ENCODE data around the gene POLR3C. TPM values are rescaled to one million over a fixed set of nuclear protein-coding genes. Genes with fewer than 3 reads are reported as not detected.

The POLR3C gene, protein sequence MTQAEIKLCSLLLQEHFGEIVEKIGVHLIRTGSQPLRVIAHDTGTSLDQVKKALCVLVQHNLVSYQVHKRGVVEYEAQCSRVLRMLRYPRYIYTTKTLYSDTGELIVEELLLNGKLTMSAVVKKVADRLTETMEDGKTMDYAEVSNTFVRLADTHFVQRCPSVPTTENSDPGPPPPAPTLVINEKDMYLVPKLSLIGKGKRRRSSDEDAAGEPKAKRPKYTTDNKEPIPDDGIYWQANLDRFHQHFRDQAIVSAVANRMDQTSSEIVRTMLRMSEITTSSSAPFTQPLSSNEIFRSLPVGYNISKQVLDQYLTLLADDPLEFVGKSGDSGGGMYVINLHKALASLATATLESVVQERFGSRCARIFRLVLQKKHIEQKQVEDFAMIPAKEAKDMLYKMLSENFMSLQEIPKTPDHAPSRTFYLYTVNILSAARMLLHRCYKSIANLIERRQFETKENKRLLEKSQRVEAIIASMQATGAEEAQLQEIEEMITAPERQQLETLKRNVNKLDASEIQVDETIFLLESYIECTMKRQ
- 42.3 TPM for total RNA-seq

DNA sequence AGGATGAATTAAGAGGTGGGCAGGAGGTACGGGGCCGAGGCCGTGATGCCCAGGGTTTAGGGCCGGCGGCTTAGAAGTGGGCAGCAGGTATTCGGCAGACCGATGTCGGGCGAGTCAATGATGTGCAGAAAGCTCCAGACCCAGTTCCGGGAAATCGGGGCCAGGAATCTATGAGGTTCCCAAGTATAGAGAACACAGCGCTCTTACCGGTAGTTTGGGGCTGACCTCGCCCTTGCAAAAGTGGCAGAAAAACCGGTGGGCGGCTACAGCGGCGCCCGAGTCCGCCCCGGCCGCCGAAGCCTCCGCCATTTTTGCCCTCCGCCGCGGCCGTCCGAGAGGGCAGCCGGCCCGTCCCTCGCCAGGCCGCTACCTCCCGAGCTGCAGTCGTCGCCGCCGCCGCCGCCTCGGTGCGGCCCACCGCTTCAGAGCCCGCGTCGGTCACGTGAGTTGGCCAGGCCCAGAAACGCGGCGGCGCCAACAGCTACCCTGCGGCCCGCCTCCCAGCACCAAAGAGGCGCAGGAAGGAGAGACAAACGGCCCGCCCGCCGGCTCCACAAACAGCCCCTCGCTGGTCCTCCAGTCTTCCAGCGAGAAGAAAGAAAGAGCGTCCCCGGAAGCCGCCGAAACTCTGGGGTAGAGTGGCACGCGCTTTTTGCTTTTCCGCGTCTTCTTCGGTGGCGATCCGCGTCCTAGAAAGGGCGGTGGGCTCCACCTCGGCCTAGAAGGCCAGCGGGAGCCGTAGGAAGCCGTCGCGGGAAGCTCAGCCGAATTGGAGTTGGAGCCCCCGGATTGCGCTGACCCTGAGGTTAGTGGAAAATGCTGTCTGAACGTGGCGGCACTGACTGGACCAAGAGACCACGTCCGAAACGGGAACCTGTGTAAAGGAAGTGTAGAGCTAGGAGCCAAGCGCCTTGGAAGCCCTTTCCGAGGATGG is at the start of gene POLR3C, which contains the start of gene RNF115:
TSS of gene POLR3C (plus strand) at position 636 of the 934 bp plus-strand sequence. CDS start 1,577 bp downstream, outside the sequence.
TSS of gene RNF115 (minus strand) at position 531 of the 934 bp plus-strand sequence. CDS start at position 309, 222 bp downstream.

DNA sequence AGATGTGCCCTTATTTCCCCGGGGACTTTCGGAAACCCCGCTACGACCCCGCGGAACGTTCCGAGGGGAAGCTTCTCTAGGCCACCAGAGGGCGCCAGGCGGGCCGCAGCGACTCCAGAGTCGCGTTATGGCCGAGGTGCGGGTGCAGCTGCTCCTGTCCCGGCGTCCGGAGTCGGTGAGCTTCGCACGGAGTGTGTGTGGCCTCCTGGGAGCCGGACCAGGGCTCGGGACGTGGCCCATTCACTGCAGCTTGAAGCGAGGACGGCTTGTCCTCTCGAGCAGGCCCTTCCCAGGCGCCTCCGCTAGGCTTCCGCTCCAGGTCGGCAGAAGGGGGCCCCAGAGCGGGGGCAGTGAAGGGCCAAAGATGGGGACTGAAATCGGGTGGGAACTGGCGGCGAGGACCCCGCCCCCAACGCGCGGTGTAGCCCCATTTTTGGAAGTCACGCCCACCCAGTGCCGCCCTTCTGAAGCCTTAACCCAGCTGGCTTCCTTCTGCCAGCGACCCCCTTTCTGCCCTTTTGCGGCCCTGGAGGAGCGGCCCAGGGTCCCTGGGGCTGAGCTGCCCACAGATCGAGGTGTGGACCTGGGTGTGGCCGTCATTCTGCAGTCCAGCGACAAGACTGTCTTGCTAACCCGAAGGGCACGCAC is 21.6 kb downstream of the POLR3C start, which contains the start of gene NUDT17:
TSS of gene NUDT17 (plus strand) at position 117 of the 648 bp plus-strand sequence. CDS start at position 128, 11 bp downstream.

GRCh38 chr1:145858901-145859490 is 35.0 kb downstream of the POLR3C start, which contains the start of gene PIAS3:
Gene PIAS3, minus strand, starts transcription at chr1:145859081. Its CDS starts 91 bp downstream, at chr1:145858990.

GRCh38 chr1:145885738-145886287 is 61.8 kb downstream of the POLR3C start, which contains the start of gene ANKRD35:
Gene ANKRD35, minus strand, starts transcription at chr1:145885866. Its CDS starts 108 bp downstream, at chr1:145885758.

Small RNA genes within 50 kb of the gene (small RNA-seq; reads per million reads assigned to genes)
- gene MIR6736 (ENCODE audit: low replicate concordance): not detected

Other genes starting within 250 kb of the POLR3C start
- gene GPR89A, start 216.2 kb upstream of the POLR3C start, total RNA-seq: 55.4 TPM
- gene PDZK1, start 116.8 kb upstream of the POLR3C start, total RNA-seq: 0.31 TPM
- gene CD160, start 104.7 kb upstream of the POLR3C start, total RNA-seq: not detected
- 35.7 TPM for gene RNF115, start 105 bp upstream of the POLR3C start, total RNA-seq
- 4.1 TPM for gene NUDT17, start 21.4 kb downstream of the POLR3C start, total RNA-seq
- 11.3 TPM for gene PIAS3, start 34.9 kb downstream of the POLR3C start, total RNA-seq
- gene ANKRD35, start 61.7 kb downstream of the POLR3C start, total RNA-seq: 1.6 TPM
- gene ITGA10, start 85.8 kb downstream of the POLR3C start, total RNA-seq: 2.8 TPM
- 29.1 TPM for gene PEX11B, start 94.5 kb downstream of the POLR3C start, total RNA-seq
- gene RBM8A, start 103.3 kb downstream of the POLR3C start, total RNA-seq: 85.4 TPM
- 21.9 TPM for gene LIX1L, start 133.8 kb downstream of the POLR3C start, total RNA-seq
- 2.5 TPM for gene ANKRD34A, start 140.4 kb downstream of the POLR3C start, total RNA-seq
- gene POLR3GL, start 140.5 kb downstream of the POLR3C start, total RNA-seq: 12.2 TPM
- 92.6 TPM for gene TXNIP, start 172.4 kb downstream of the POLR3C start, total RNA-seq
- not detected for gene HJV, start 197.5 kb downstream of the POLR3C start, total RNA-seq